HG02798 (cell line): ENCODE data around the gene LEPR.
A peak's percentile ranks its signal among the peaks of the same experiment; 100 is the strongest.
"Not testable (repeated sequence)": the region's sequence is repeated elsewhere in the genome, so short reads cannot be mapped to it uniquely, and the experiment has no call there.

ENCODE experiments used
- ATAC-seq: cut with Tn5 transposase; IDR thresholded peaks from one replicate; pipeline ENCODE4 v1.9.1; 2021; ENCODE audit warnings: mild to moderate bottlenecking; ENCODE audit not compliant: unreplicated experiment, poor library complexity

LEPR gene

GRCh38 chr1:65420590-65421350 is at the start of gene LEPR, which contains the start of gene LEPROT:
Gene LEPR, plus strand, starts transcription at chr1:65420668. Its CDS starts 144,898 bp downstream, at chr1:65565566.
Gene LEPROT, plus strand, starts transcription at chr1:65420668. Its CDS starts 57 bp downstream, at chr1:65420725.
- ATAC-seq = peak; percentile 66

- no peak for ATAC-seq
Observed at GRCh38 chr1:65371544-65371943, 48.9 kb upstream of the LEPR start.

GRCh38 chr1:65372557-65372956 is 47.9 kb upstream of the LEPR start:
- ATAC-seq = no peak

GRCh38 chr1:65377496-65378246 is 42.8 kb upstream of the LEPR start:
- no peak for ATAC-seq

- no peak for ATAC-seq
Observed at GRCh38 chr1:65378247-65378946, 42.1 kb upstream of the LEPR start.

- not testable (repeated sequence) for ATAC-seq
Observed at GRCh38 chr1:65384426-65384825, 36.0 kb upstream of the LEPR start.

GRCh38 chr1:65386439-65386838 is 34.0 kb upstream of the LEPR start:
- ATAC-seq = no peak

GRCh38 chr1:65387821-65388220 is 32.6 kb upstream of the LEPR start:
- no peak for ATAC-seq

- ATAC-seq = no peak
Observed at GRCh38 chr1:65388908-65389695, 31.4 kb upstream of the LEPR start.

GRCh38 chr1:65392497-65392896 is 28.0 kb upstream of the LEPR start:
- no peak for ATAC-seq

- peak; percentile 93 for ATAC-seq
Observed at GRCh38 chr1:65393347-65393746, 27.1 kb upstream of the LEPR start.

- ATAC-seq = no peak
Observed at GRCh38 chr1:65393928-65394327, 26.5 kb upstream of the LEPR start.

- ATAC-seq = no peak
Observed at GRCh38 chr1:65395887-65396612, 24.4 kb upstream of the LEPR start.

- no peak for ATAC-seq
Observed at GRCh38 chr1:65398083-65398482, 22.4 kb upstream of the LEPR start.

GRCh38 chr1:65399003-65399402 is 21.5 kb upstream of the LEPR start:
- no peak for ATAC-seq

GRCh38 chr1:65401612-65402011 is 18.9 kb upstream of the LEPR start:
- no peak for ATAC-seq

- no peak for ATAC-seq
Observed at GRCh38 chr1:65404941-65405340, 15.5 kb upstream of the LEPR start.

GRCh38 chr1:65407877-65408276 is 12.6 kb upstream of the LEPR start:
- ATAC-seq = no peak

GRCh38 chr1:65409314-65409713 is 11.2 kb upstream of the LEPR start:
- ATAC-seq = no peak
